Hematopoietic multipotent progenitor cell treated with erythropoietin and hydrocortisone succinate and interleukin-3 and kit ligand, for 8 days (in vitro differentiated cells): ENCODE measurements around the gene MAGI2.

Experiments
- DNase-seq: peaks from one replicate; pipeline ENCODE4 v3.0.0-alpha.2; 2015

Gene MAGI2

GRCh38 chr7:79298145-79298760, 155.2 kb downstream of the MAGI2 start:
- peak; percentile 53 for DNase-seq

GRCh38 chr7:79296553-79297320, 156.7 kb downstream of the MAGI2 start:
- no peak for DNase-seq

- no peak for DNase-seq
Observed at GRCh38 chr7:79293655-79294142, 159.8 kb downstream of the MAGI2 start.

- no peak for DNase-seq
Observed at GRCh38 chr7:79292834-79293233, 160.6 kb downstream of the MAGI2 start.

GRCh38 chr7:79291498-79291865, 162.0 kb downstream of the MAGI2 start:
- no peak for DNase-seq

- no peak for DNase-seq
Observed at GRCh38 chr7:79290841-79291497, 162.5 kb downstream of the MAGI2 start.

GRCh38 chr7:79290398-79290797, 163.1 kb downstream of the MAGI2 start:
- no peak for DNase-seq

- no peak for DNase-seq
Observed at GRCh38 chr7:79288655-79289054, 164.8 kb downstream of the MAGI2 start.

- DNase-seq, result no peak
Observed at GRCh38 chr7:79287981-79288380, 165.5 kb downstream of the MAGI2 start.

- no peak for DNase-seq
Observed at GRCh38 chr7:79286181-79286580, 167.3 kb downstream of the MAGI2 start.

GRCh38 chr7:79285756-79286155, 167.7 kb downstream of the MAGI2 start:
- DNase-seq, result no peak

GRCh38 chr7:79284211-79284610, 169.3 kb downstream of the MAGI2 start:
- no peak for DNase-seq

- no peak for DNase-seq
Observed at GRCh38 chr7:79282882-79283602, 170.4 kb downstream of the MAGI2 start.

GRCh38 chr7:79282070-79282694, 171.3 kb downstream of the MAGI2 start:
- peak; percentile 24 for DNase-seq

GRCh38 chr7:79281426-79281825, 172.0 kb downstream of the MAGI2 start:
- peak; percentile 21 for DNase-seq

GRCh38 chr7:79272938-79273337, 180.5 kb downstream of the MAGI2 start:
- no peak for DNase-seq

GRCh38 chr7:79272066-79272669, 181.3 kb downstream of the MAGI2 start:
- DNase-seq, result peak; percentile 67

- no peak for DNase-seq
Observed at GRCh38 chr7:79268730-79269129, 184.7 kb downstream of the MAGI2 start.

GRCh38 chr7:79258826-79259225, 194.6 kb downstream of the MAGI2 start:
- DNase-seq, result no peak

GRCh38 chr7:79257959-79258358, 195.5 kb downstream of the MAGI2 start:
- DNase-seq, result no peak

GRCh38 chr7:79245623-79246249, 207.7 kb downstream of the MAGI2 start:
- no peak for DNase-seq

GRCh38 chr7:79244482-79244881, 209.0 kb downstream of the MAGI2 start:
- DNase-seq, result no peak
